Measurements from ENCODE around the gene ELF5. TPM values are rescaled to one million over a fixed set of nuclear protein-coding genes. Genes with fewer than 3 reads are reported as not detected.

ELF5 gene
- total RNA-seq, 4 donors from 2014 or later = 1.1 TPM; not detected in 3

DNA sequence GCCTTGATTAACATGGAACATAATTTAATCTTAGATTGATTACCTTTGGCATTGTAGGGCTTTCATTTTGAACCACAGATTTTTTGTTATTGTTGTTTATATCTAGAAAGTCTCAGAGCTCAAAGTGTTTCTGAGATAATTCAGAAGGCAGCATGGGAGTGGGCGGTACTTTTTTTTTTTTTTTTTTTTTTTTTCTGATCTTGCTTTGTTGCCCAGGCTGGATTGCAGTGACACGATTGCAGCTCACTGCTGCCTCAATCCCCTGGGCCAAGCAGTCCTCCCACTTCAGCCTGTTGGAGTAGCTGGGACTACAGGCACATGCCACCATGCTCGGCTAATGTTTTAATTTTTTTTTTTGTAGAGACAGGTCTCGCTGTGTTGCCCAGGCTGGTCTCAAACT is 53.3 kb downstream of the ELF5 start:
- H3K4me1 ChIP-seq = no peaks in the 10 kb centered on the region
- no peaks in the 10 kb centered on the region for H3K27me3 ChIP-seq
- TF ChIP-seq POLR2AphosphoS5 (IDR thresholded peaks at IDR 0.05) = no peak
- TF ChIP-seq, protein P1, sequence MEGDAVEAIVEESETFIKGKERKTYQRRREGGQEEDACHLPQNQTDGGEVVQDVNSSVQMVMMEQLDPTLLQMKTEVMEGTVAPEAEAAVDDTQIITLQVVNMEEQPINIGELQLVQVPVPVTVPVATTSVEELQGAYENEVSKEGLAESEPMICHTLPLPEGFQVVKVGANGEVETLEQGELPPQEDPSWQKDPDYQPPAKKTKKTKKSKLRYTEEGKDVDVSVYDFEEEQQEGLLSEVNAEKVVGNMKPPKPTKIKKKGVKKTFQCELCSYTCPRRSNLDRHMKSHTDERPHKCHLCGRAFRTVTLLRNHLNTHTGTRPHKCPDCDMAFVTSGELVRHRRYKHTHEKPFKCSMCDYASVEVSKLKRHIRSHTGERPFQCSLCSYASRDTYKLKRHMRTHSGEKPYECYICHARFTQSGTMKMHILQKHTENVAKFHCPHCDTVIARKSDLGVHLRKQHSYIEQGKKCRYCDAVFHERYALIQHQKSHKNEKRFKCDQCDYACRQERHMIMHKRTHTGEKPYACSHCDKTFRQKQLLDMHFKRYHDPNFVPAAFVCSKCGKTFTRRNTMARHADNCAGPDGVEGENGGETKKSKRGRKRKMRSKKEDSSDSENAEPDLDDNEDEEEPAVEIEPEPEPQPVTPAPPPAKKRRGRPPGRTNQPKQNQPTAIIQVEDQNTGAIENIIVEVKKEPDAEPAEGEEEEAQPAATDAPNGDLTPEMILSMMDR (IDR thresholded peaks at IDR 0.05) = no peak
- no peak for TF ChIP-seq POLR2A (IDR thresholded peaks at IDR 0.05)
- no peak for TF ChIP-seq EP300 (IDR thresholded peaks at IDR 0.05)
- H3K36me3 ChIP-seq = peaks cover 9 to 100% of the 10 kb centered on the region in 2 donors
- no peak overlapping the region for H3K27ac ChIP-seq
- 67 to 100% methylated on average over 1 to 2 of the region's 4 CpGs for WGBS, 2 donors (ENCODE audit: low coverage in 1 of 2)
- no peaks in the 10 kb centered on the region for H3K9me3 ChIP-seq
- no peak overlapping the region for H3K4me3 ChIP-seq
- ATAC-seq = no peak

DNA sequence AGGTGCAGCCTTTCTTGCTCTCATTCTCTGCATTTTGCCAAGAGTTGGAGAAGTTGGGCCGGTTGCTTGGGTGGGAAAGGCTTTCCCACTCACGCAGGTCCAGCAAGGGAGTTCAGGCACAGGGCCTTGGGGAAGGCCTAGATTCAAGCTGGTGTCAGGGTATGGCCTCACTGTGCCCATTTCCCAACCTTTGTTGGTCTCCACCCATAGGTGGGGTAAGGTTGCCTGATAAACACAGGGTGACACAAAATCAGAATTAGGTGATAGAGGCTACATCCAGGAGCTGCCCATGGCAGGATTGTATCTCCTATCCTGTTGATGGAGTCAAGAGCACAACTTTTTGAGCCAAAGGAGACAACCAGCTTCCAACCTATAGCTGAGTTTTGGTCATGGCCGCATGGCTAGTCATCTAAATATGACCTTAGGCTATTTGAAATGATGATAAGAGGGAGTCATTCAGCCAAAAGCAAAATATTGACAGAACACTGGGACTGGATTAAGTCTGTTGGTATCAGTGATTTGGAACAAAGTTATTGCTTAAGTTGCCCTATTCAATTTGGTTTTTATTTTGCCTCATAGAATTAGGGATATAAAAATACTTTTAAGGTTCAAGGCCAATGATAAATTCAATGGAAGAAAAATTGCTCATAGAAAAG is 54.0 kb downstream of the ELF5 start:
- H3K4me1 ChIP-seq = no peaks in the 10 kb centered on the region
- ATAC-seq = no peak
- WGBS, 2 donors (ENCODE audit: low coverage in 1 of 2) = 83 to 93% methylated on average over 1 to 3 of the region's 3 CpGs

GRCh38 chr11:34458525-34458924 is 55.1 kb downstream of the ELF5 start:
- Histone ChIP-seq H3K4me1 (no peaks in the 10 kb centered on the region), H3K27ac (no peak overlapping the region), H3K9me3 (no peaks in the 10 kb centered on the region), H3K4me3 (no peak overlapping the region), H3K27me3 (no peaks in the 10 kb centered on the region), H3K36me3 (peaks cover 12 to 100% of the 10 kb centered on the region in 2 donors)
- WGBS, 2 donors (ENCODE audit: low coverage in 1 of 2) = 74 to 79% methylated on average over 3 to 4 of the region's 4 CpGs
- ATAC-seq = no peak
- no peak for TF ChIP-seq POLR2AphosphoS5 (IDR thresholded peaks at IDR 0.05)
- no peak for TF ChIP-seq POLR2A (IDR thresholded peaks at IDR 0.05)
- TF ChIP-seq, protein P1 (IDR thresholded peaks at IDR 0.05) = no peak
- TF ChIP-seq EP300 (IDR thresholded peaks at IDR 0.05) = no peak

More for the DNA sequence above, 54.0 kb downstream of the ELF5 start:
- no peaks in the 10 kb centered on the region for H3K9me3 ChIP-seq
- H3K27ac ChIP-seq = no peak overlapping the region
- H3K27me3 ChIP-seq = no peaks in the 10 kb centered on the region
- peaks cover 9 to 100% of the 10 kb centered on the region in 2 donors for H3K36me3 ChIP-seq
- TF ChIP-seq EP300 (IDR thresholded peaks at IDR 0.05) (no peak), POLR2A (IDR thresholded peaks at IDR 0.05) (no peak), POLR2AphosphoS5 (IDR thresholded peaks at IDR 0.05) (no peak)
- TF ChIP-seq, protein P1 (IDR thresholded peaks at IDR 0.05) = no peak
- no peak overlapping the region for H3K4me3 ChIP-seq

GRCh38 chr11:34457607-34458006 is 56.0 kb downstream of the ELF5 start:
- no peaks in the 10 kb centered on the region for H3K9me3 ChIP-seq
- H3K27ac ChIP-seq = no peak overlapping the region
- TF ChIP-seq, protein P1 (IDR thresholded peaks at IDR 0.05) = no peak
- TF ChIP-seq EP300 (IDR thresholded peaks at IDR 0.05) (no peak), POLR2A (IDR thresholded peaks at IDR 0.05) (no peak), POLR2AphosphoS5 (IDR thresholded peaks at IDR 0.05) (no peak)
- no peak for ATAC-seq
- WGBS, 2 donors (ENCODE audit: low coverage in 1 of 2) = 76 to 95% methylated on average over 2 of the region's 2 CpGs
- no peaks in the 10 kb centered on the region for H3K4me1 ChIP-seq
- H3K36me3 ChIP-seq = peaks cover 12 to 100% of the 10 kb centered on the region in 2 donors
- H3K4me3 ChIP-seq = no peak overlapping the region
- no peaks in the 10 kb centered on the region for H3K27me3 ChIP-seq
